PC-3 (cell line): ENCODE data around the gene NAA10.

Source experiments
- EZH2 ChIP-seq: fragments of 300-600 bp; sonication (generic); IDR thresholded peaks from one replicate; pipeline ENCODE4 v1.6.1; 2017; ENCODE audit warnings: antibody characterized with exemption, mild to moderate bottlenecking, low read length; ENCODE audit not compliant: unreplicated experiment
- EZH2phosphoT487 ChIP-seq: fragments of 300-600 bp; sonication (generic); IDR thresholded peaks from 2 replicates; pipeline ENCODE4 v1.6.1; 2018; ENCODE audit warnings: mild to moderate bottlenecking, antibody characterized with exemption, low read length, borderline replicate concordance
- TF ChIP-seq, protein P1 (sequence below): fragments of 300-600 bp; sonication (generic); conservative IDR thresholded peaks from 2 replicates; pipeline ENCODE4 v1.5.1; 2017; ENCODE audit warnings: antibody characterized with exemption, low read depth, mild to moderate bottlenecking, low read length

- no peak for TF ChIP-seq EZH2
- TF ChIP-seq, protein P1, sequence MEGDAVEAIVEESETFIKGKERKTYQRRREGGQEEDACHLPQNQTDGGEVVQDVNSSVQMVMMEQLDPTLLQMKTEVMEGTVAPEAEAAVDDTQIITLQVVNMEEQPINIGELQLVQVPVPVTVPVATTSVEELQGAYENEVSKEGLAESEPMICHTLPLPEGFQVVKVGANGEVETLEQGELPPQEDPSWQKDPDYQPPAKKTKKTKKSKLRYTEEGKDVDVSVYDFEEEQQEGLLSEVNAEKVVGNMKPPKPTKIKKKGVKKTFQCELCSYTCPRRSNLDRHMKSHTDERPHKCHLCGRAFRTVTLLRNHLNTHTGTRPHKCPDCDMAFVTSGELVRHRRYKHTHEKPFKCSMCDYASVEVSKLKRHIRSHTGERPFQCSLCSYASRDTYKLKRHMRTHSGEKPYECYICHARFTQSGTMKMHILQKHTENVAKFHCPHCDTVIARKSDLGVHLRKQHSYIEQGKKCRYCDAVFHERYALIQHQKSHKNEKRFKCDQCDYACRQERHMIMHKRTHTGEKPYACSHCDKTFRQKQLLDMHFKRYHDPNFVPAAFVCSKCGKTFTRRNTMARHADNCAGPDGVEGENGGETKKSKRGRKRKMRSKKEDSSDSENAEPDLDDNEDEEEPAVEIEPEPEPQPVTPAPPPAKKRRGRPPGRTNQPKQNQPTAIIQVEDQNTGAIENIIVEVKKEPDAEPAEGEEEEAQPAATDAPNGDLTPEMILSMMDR, result no peak
- no peak for TF ChIP-seq EZH2phosphoT487
These were observed 4.6 kb downstream of the NAA10 start for GRCh38 chrX:153930011-153930910.
